ENCODE data around the gene OXNAD1.

DNA sequence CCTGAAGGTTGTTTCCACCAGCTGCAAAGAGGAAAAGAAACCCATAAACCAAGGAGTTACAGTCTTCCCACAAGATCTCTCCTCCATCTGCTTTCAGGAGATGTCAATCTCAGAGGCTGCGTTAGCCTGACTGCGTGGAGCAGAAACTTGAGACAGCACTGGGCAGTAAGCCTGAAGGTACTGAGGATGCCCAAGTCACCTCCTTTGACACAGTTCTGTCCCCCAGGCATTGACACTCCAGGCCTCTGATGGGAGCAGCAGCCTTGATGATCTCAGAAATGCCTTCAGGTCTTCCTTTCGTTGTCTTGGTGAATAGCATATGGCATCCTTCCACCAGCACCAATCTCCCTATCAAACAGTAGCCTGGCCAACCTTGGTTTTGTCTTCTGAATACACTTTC is 89.3 kb downstream of the OXNAD1 start:
- TF ChIP-seq, protein P1, sequence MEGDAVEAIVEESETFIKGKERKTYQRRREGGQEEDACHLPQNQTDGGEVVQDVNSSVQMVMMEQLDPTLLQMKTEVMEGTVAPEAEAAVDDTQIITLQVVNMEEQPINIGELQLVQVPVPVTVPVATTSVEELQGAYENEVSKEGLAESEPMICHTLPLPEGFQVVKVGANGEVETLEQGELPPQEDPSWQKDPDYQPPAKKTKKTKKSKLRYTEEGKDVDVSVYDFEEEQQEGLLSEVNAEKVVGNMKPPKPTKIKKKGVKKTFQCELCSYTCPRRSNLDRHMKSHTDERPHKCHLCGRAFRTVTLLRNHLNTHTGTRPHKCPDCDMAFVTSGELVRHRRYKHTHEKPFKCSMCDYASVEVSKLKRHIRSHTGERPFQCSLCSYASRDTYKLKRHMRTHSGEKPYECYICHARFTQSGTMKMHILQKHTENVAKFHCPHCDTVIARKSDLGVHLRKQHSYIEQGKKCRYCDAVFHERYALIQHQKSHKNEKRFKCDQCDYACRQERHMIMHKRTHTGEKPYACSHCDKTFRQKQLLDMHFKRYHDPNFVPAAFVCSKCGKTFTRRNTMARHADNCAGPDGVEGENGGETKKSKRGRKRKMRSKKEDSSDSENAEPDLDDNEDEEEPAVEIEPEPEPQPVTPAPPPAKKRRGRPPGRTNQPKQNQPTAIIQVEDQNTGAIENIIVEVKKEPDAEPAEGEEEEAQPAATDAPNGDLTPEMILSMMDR (IDR thresholded peaks at IDR 0.05): no peak
- TF ChIP-seq POLR2A (IDR thresholded peaks at IDR 0.05): no peak
